ENCODE measurements around the gene CACUL1. TPM values are rescaled to one million over a fixed set of nuclear protein-coding genes. Genes with fewer than 3 reads are reported as not detected.
"Not testable (repeated sequence)": the region's sequence is repeated elsewhere in the genome, so short reads cannot be mapped to it uniquely, and the experiment has no call there.

Gene CACUL1
- total RNA-seq, 8 experiments from 2014 or later: 16.9 to 49.3 (median 22.2) TPM

DNA sequence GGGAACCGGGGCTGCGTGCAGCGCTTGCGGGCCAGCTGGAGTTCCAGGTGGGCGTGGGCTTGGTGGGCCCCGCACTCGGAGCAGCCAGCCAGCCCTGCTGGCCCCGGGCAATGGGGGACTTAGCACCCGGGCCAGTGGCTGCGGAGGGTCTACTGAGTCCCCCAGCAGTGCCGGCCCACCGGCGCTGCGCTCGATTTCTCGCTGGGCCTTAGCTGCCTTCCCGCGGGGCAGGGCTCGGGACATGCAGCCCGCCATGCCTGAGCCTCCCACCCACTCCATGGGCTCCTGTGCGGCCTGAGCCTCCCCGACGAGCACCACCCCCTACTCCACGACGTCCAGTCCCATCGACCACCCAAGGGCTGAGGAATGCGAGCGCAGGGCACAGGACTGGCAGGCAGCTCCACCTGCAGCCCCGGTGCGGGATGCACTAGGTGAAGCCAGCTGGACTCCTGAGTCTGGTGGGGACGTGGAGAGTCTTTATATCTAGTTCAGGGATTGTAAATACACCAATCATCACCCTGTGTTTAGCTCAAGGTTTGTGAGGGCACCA is 28.2 kb upstream of the CACUL1 start:
- H3K4me3 ChIP-seq; in situ Hi-C loops (cut with MboI; ENCODE audit: low pct_unique_long_range_greater_than_20kb in 2 of 9, low sequenced_read_pairs in 9 of 9, unreplicated experiment in 9 of 9); ATAC-seq (replicated peaks in 6 of 8); H3K4me1 ChIP-seq (replicated peaks in 1 of 2); H3K27ac ChIP-seq: not testable (repeated sequence)
- 70 to 100% (median 96%) methylated on average over 1 to 4 of the region's 31 CpGs; no CpG with 5 or more reads in 7 of the 10 experiments for WGBS, 10 experiments

- ATAC-seq (replicated peaks in 6 of 8): no peak
- in situ Hi-C loops (cut with MboI; ENCODE audit: low pct_unique_long_range_greater_than_20kb in 2 of 9, low sequenced_read_pairs in 9 of 9, unreplicated experiment in 9 of 9): no loop called here
- Histone ChIP-seq H3K4me3 (no peak overlapping the region), H3K27ac (no peak overlapping the region), H3K4me1 (replicated peaks in 1 of 2) (no peaks in the 10 kb centered on the region)
- WGBS, 10 experiments: 60 to 100% (median 81%) methylated on average over 1 to 2 of the region's 4 CpGs; no CpG with 5 or more reads in 4 of the 10 experiments
These were observed 26.8 kb upstream of the CACUL1 start for GRCh38 chr10:118781541-118781940.

DNA sequence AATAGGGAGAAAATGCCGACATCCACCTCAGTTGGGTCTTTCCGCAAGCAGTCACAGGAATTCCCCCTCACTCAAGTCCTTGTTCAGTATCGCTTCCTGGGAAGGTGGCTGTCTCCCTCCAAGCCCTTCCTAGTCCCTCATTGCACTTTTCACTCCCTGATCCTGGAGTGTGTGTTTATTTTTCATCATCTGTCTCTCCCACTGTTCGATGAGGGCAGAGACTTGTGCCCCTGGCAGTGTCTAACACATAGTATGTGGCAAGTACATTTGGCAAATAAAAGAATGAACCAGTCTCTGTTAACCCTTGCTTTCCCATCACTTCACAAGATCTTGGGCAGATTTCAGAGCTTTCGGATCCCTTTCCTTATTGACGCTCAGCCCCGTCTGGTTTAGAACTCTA is 24.0 kb upstream of the CACUL1 start:
- H3K4me1 ChIP-seq (replicated peaks in 1 of 2): no peaks in the 10 kb centered on the region
- WGBS, 10 experiments: 25 to 95% (median 74%) methylated on average over 2 to 5 of the region's 7 CpGs; no CpG with 5 or more reads in 2 of the 10 experiments
- in situ Hi-C loops (cut with MboI; ENCODE audit: low pct_unique_long_range_greater_than_20kb in 2 of 9, low sequenced_read_pairs in 9 of 9, unreplicated experiment in 9 of 9): no loop called here
- no peak overlapping the region for H3K4me3 ChIP-seq
- H3K27ac ChIP-seq: no peak overlapping the region
- no peak for ATAC-seq (replicated peaks in 6 of 8)

- in situ Hi-C loops (cut with MboI; ENCODE audit: low pct_unique_long_range_greater_than_20kb in 2 of 9, low sequenced_read_pairs in 9 of 9, unreplicated experiment in 9 of 9): no loop called here
- Histone ChIP-seq H3K27ac (no peak overlapping the region), H3K4me3 (no peak overlapping the region), H3K4me1 (replicated peaks in 1 of 2) (no peaks in the 10 kb centered on the region)
- ATAC-seq (replicated peaks in 6 of 8): no peak
- WGBS, 10 experiments: 13 to 85% (median 65%) methylated on average over 1 to 5 of the region's 5 CpGs; no CpG with 5 or more reads in 1 of the 10 experiments
These were observed 22.2 kb upstream of the CACUL1 start for GRCh38 chr10:118776960-118777359.

- Histone ChIP-seq H3K4me1 (replicated peaks in 1 of 2) (no peaks in the 10 kb centered on the region), H3K4me3 (no peak overlapping the region), H3K27ac (no peak overlapping the region)
- in situ Hi-C loops (cut with MboI; ENCODE audit: low pct_unique_long_range_greater_than_20kb in 2 of 9, low sequenced_read_pairs in 9 of 9, unreplicated experiment in 9 of 9): no loop called here
- no peak for ATAC-seq (replicated peaks in 6 of 8)
- WGBS, 10 experiments: 0 to 100% (median 91%) methylated on average over 1 to 3 of the region's 3 CpGs; no CpG with 5 or more reads in 3 of the 10 experiments
These were observed 21.3 kb upstream of the CACUL1 start for GRCh38 chr10:118776033-118776432.

GRCh38 chr10:118775478-118775877 is 20.7 kb upstream of the CACUL1 start:
- Histone ChIP-seq H3K27ac (no peak overlapping the region), H3K4me3 (no peak overlapping the region), H3K4me1 (replicated peaks in 1 of 2) (no peaks in the 10 kb centered on the region)
- in situ Hi-C loops (cut with MboI; ENCODE audit: low pct_unique_long_range_greater_than_20kb in 2 of 9, low sequenced_read_pairs in 9 of 9, unreplicated experiment in 9 of 9): no loop called here
- ATAC-seq (replicated peaks in 6 of 8): peak in 1 of 8 experiments; percentile 27
- 23 to 100% (median 76%) methylated on average over 1 to 7 of the region's 7 CpGs; no CpG with 5 or more reads in 2 of the 10 experiments for WGBS, 10 experiments

- in situ Hi-C loops (cut with MboI; ENCODE audit: low pct_unique_long_range_greater_than_20kb in 2 of 9, low sequenced_read_pairs in 9 of 9, unreplicated experiment in 9 of 9): no loop called here
- H3K4me3 ChIP-seq: no peak overlapping the region
- ATAC-seq (replicated peaks in 6 of 8): no peak
- WGBS, 10 experiments: 20 to 89% (median 58%) methylated on average over 1 to 4 of the region's 4 CpGs; no CpG with 5 or more reads in 1 of the 10 experiments
- no peaks in the 10 kb centered on the region for H3K4me1 ChIP-seq (replicated peaks in 1 of 2)
- H3K27ac ChIP-seq: no peak overlapping the region
These were observed 18.3 kb upstream of the CACUL1 start for GRCh38 chr10:118773041-118773440.

GRCh38 chr10:118771976-118772375 is 17.2 kb upstream of the CACUL1 start:
- 40 to 100% (median 75%) methylated on average over 1 to 3 of the region's 3 CpGs; no CpG with 5 or more reads in 3 of the 10 experiments for WGBS, 10 experiments
- Histone ChIP-seq H3K4me1 (replicated peaks in 1 of 2) (no peaks in the 10 kb centered on the region), H3K27ac (no peak overlapping the region), H3K4me3 (no peak overlapping the region)
- in situ Hi-C loops (cut with MboI; ENCODE audit: low pct_unique_long_range_greater_than_20kb in 2 of 9, low sequenced_read_pairs in 9 of 9, unreplicated experiment in 9 of 9): no loop called here
- ATAC-seq (replicated peaks in 6 of 8): no peak

DNA sequence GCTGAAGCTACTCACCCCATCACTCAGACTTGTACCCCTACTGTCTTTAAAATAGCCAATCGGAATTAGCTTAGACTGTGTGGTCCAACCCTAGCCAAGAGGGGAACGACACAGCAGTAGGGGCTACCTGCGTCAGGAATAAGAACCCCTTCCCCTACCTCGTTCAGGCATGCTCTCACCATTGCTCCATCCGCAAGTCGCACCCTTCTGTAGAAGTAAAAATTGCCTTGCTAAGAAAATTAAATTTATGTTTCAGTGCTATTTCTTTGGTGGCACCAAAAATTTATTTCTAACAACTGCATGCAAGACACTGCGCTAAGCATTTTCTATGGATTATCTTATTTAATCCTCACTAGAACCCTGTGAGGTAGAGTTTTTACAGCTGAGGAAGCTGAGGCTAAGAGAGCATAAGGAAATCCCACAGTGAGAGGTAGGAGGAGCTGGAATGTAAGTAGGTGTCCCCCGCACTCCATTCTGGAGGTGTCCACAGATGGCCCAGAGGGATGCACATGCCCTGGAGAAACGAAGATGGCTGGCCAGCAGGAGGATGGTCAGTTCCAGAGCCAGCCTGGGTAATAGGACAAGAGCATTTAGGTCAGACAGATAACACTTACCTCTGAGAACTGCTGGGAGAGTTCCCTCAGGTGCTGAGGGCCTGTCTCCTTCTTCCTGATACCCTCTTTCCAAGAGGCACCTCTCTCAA is 15.3 kb upstream of the CACUL1 start:
- Histone ChIP-seq H3K4me1 (replicated peaks in 1 of 2) (no peaks in the 10 kb centered on the region), H3K27ac (no peak overlapping the region), H3K4me3 (no peak overlapping the region)
- ATAC-seq (replicated peaks in 6 of 8): no peak
- in situ Hi-C loops (cut with MboI; ENCODE audit: low pct_unique_long_range_greater_than_20kb in 2 of 9, low sequenced_read_pairs in 9 of 9, unreplicated experiment in 9 of 9): no loop called here
- WGBS, 10 experiments: 0 to 100% (median 84%) methylated on average over 1 to 8 of the region's 9 CpGs; no CpG with 5 or more reads in 1 of the 10 experiments

- Histone ChIP-seq H3K4me3 (no peak overlapping the region), H3K4me1 (replicated peaks in 1 of 2) (peaks cover 0 to 5% of the 10 kb centered on the region in 2 donors), H3K27ac (no peak overlapping the region)
- in situ Hi-C loops (cut with MboI; ENCODE audit: low pct_unique_long_range_greater_than_20kb in 2 of 9, low sequenced_read_pairs in 9 of 9, unreplicated experiment in 9 of 9): no loop called here
- no peak for ATAC-seq (replicated peaks in 6 of 8)
- WGBS, 10 experiments: 43 to 100% (median 66%) methylated on average over 1 to 6 of the region's 6 CpGs
These were observed 13.5 kb upstream of the CACUL1 start for GRCh38 chr10:118768041-118768919.

- 37 to 94% (median 73%) methylated on average over 3 to 6 of the region's 6 CpGs for WGBS, 10 experiments
- no peak for ATAC-seq (replicated peaks in 6 of 8)
- Histone ChIP-seq H3K4me1 (replicated peaks in 1 of 2) (peaks cover 0 to 6% of the 10 kb centered on the region in 2 donors), H3K4me3 (no peak overlapping the region), H3K27ac (no peak overlapping the region)
- in situ Hi-C loops (cut with MboI; ENCODE audit: low pct_unique_long_range_greater_than_20kb in 2 of 9, low sequenced_read_pairs in 9 of 9, unreplicated experiment in 9 of 9): no loop called here
These were observed 12.7 kb upstream of the CACUL1 start for GRCh38 chr10:118767297-118768040.

- ATAC-seq (replicated peaks in 6 of 8): peak in 3 of 8 experiments; percentile 62 to 97 (median 90)
- H3K27ac ChIP-seq: no peak overlapping the region
- H3K4me1 ChIP-seq (replicated peaks in 1 of 2): peaks cover 0 to 6% of the 10 kb centered on the region in 2 donors
- in situ Hi-C loops (cut with MboI; ENCODE audit: low pct_unique_long_range_greater_than_20kb in 2 of 9, low sequenced_read_pairs in 9 of 9, unreplicated experiment in 9 of 9): no loop called here
- WGBS, 10 experiments: 7 to 91% (median 58%) methylated on average over 1 to 4 of the region's 4 CpGs; no CpG with 5 or more reads in 6 of the 10 experiments
- H3K4me3 ChIP-seq: no peak overlapping the region
These were observed 9.4 kb upstream of the CACUL1 start for GRCh38 chr10:118764195-118764594.
